GM12873 (cell line): ENCODE data around the gene CLASP1.

ENCODE experiments used
- CTCF ChIP-seq: IDR thresholded peaks from 2 replicates; pipeline ENCODE4 v1.5.1; 2012; ENCODE audit warnings: low read depth, mild to moderate bottlenecking, moderate library complexity, low read length, control low read depth; ENCODE audit not compliant: insufficient read depth; ENCODE audit errors: missing control alignments

The CLASP1 gene

GRCh38 chr2:121446647-121447241 is 202.5 kb downstream of the CLASP1 start:
- no peak for TF ChIP-seq CTCF

- no peak for TF ChIP-seq CTCF
Measured at GRCh38 chr2:121442889-121443288, 206.4 kb downstream of the CLASP1 start.

DNA sequence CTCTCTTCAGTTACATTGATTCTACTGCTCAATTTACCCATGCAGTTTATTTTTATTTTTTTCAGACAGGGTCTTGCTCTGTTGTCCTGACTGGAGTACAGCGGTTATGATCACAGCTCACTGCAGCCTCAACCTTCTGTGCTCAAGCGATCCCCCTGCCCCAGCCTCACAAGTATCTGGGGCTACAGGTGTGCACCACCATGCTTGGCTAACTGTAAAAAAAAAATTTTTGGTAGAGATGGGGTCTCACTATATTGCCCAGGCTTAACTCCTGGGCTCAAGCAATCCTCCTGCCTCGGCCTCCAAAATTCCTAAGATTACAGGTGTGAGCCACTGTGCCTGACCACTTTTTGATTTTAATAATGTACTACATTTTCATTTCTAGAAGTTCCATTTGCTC is 212.3 kb downstream of the CLASP1 start:
- no peak for TF ChIP-seq CTCF

- no peak for TF ChIP-seq CTCF
Measured at GRCh38 chr2:121435790-121436189, 213.5 kb downstream of the CLASP1 start.

DNA sequence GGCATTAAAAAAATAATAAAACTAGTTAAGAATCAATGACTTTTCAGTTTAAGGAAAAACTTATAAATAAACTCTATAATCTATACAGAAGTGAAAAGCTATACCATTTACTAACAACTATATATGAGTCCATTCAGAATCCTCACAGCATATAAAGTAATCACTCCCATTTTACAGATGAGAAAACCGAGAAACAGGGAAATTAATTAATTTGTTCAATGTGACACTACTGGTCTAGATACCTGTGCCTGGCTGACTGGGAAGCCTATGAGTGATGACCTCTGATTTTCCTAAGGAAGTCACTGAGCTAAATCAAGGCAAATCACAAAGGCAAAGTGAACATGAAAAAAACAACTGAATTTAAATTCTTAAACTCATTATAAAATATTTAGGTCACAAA is 218.0 kb downstream of the CLASP1 start:
- TF ChIP-seq CTCF: no peak

DNA sequence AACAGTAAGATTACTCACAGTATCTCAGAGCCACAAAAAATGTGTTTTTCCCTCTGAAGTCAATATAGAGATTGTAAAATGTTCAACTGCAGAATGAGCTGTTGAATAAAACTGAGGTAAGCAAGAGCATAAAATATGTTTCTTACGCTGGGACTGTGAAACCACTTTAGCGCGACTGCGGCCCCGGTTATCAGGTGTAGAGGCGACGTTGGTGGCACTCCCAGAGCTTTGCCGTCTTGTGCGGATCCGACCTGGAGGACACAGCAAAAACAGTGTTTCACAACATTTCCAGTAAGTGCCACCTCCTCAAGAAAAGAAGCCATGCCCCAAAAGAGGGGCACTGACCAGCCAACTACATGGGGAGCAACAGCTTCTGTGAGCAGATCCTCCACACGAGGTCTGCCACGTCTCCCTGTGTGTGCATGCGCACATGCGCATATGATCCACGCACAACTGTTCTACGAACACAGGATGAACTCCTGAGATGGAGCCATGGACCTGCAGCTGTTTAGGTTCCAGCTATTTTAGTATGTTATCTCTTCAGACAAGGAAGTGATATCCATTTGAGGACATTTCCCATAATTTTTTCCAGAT is 219.2 kb downstream of the CLASP1 start:
- no peak for TF ChIP-seq CTCF

GRCh38 chr2:121429119-121429903 is 220.0 kb downstream of the CLASP1 start:
- TF ChIP-seq CTCF: no peak
